ENCODE measurements around the gene CIDEA. TPM values are rescaled to one million over a fixed set of nuclear protein-coding genes. Genes with fewer than 3 reads are reported as not detected.
A peak's percentile ranks its signal among the peaks of the same experiment; 100 is the strongest.

Gene CIDEA
- total and polyA plus RNA-seq, 9 of the 15 experiments (the other 6 are each of a cell fraction or from before 2014, with no cell fraction given), result not detected

GRCh38 chr18:12246849-12247808 is 7.0 kb upstream of the CIDEA start (continued):
- TF ChIP-seq DEAF1 (CRISPR knock-in tag; IDR thresholded peaks at IDR 0.05) (0 out of 2 replicates have a peak, but pooled peaks have one; percentile 39), TFAM (CRISPR knock-in tag; conservative IDR thresholded peaks at IDR 0.05) (no peak), CBFA2T3 (IDR thresholded peaks at IDR 0.05) (no peak), ZBTB9 (CRISPR knock-in tag; IDR thresholded peaks at IDR 0.05) (no peak), ZBTB2 (IDR thresholded peaks at IDR 0.05) (no peak), HLTF (IDR thresholded peaks at IDR 0.05) (no peak), SAFB2 (IDR thresholded peaks at IDR 0.05; ENCODE audit: borderline replicate concordance, low read depth, low read length, severe bottlenecking) (no peak), ZC3H11A (IDR thresholded peaks at IDR 0.05; ENCODE audit: low read depth, low read length) (no peak), TSHZ1 (CRISPR knock-in tag; IDR thresholded peaks at IDR 0.05) (no peak), PRMT5 (CRISPR knock-in tag; IDR thresholded peaks at IDR 0.05) (no peak)

All from K562 (cell line).